Measurements from ENCODE around the gene SLC26A8.

- TF ChIP-seq ZNF274 (IDR thresholded peaks at IDR 0.05; ENCODE audit: low read depth, low read length) (no peak), YY1 (IDR thresholded peaks at IDR 0.05; ENCODE audit: insufficient read depth, insufficient read length) (no peak), SUZ12 (IDR thresholded peaks at IDR 0.05; ENCODE audit: extremely low read depth, insufficient read depth, insufficient read length) (no peak)
Measured at GRCh38 chr6:36050947-36051710, 26.7 kb upstream of the SLC26A8 start.

Measured in NT2/D1 (cell line).